Natural killer cell (primary cell): ENCODE results near the gene KDM1B. TPM values are rescaled to one million over a fixed set of nuclear protein-coding genes. Genes with fewer than 3 reads are reported as not detected.
A peak's percentile ranks its signal among the peaks of the same experiment; 100 is the strongest.

Experiments used
- ATAC-seq, 3 donors: fragments of 150-1000 bp in 2 of 3; fragments of 200-7000 bp in 1 of 3; cut with Tn5 transposase; 1 replicate in 1 of 3; 2 replicates in 2 of 3; pipeline ENCODE4 v1.10.0; 2021; ENCODE audit warnings: mild to moderate bottlenecking in 2 of 3, moderate library complexity in 2 of 3
- DNase-seq, 2 donors: peaks; one replicate each; pipeline versions ENCODE4 v3.0.0 to v3.0.0-alpha.2; 2013 to 2021; ENCODE audit warnings: mixed read lengths in 1 of 2
- H3K27ac ChIP-seq: one replicate; pipeline ENCODE4 v1.5.1; 2013; ENCODE audit warnings: mild to moderate bottlenecking, low read length
- H3K27me3 ChIP-seq: one replicate; pipeline ENCODE4 v1.6.1; 2013; ENCODE audit warnings: low read length; ENCODE audit not compliant: control insufficient read depth, insufficient read depth
- H3K36me3 ChIP-seq: one replicate; pipeline ENCODE4 v1.6.1; 2013; ENCODE audit warnings: low read length; ENCODE audit not compliant: control insufficient read depth, insufficient read depth
- H3K4me1 ChIP-seq: one replicate; pipeline ENCODE4 v1.6.1; 2013; ENCODE audit warnings: low read length; ENCODE audit not compliant: control insufficient read depth, insufficient read depth
- H3K4me3 ChIP-seq: one replicate; pipeline ENCODE4 v1.5.1; 2013; ENCODE audit warnings: low read length
- H3K9me3 ChIP-seq: one replicate; pipeline ENCODE4 v1.6.1; 2013; ENCODE audit warnings: low read length; ENCODE audit not compliant: control insufficient read depth, insufficient read depth
- H3K27ac Mint-ChIP-seq, 2 donors: one replicate each; pipeline ENCODE4 v1.8.0; 2022; ENCODE audit warnings: mild to moderate bottlenecking in 2 of 2, mixed read lengths in 2 of 2, moderate library complexity in 1 of 2
- H3K27me3 Mint-ChIP-seq, 2 donors: one replicate each; pipeline ENCODE4 v1.8.0; 2022; ENCODE audit warnings: low read depth in 2 of 2, mixed read lengths in 2 of 2
- H3K36me3 Mint-ChIP-seq: one replicate; pipeline ENCODE4 v1.8.0; 2022; ENCODE audit warnings: mixed read lengths
- H3K4me1 Mint-ChIP-seq, 2 donors: one replicate each; pipeline ENCODE4 v1.8.0; 2022; ENCODE audit warnings: mixed read lengths in 2 of 2
- H3K4me3 Mint-ChIP-seq: one replicate; pipeline ENCODE4 v1.8.0; 2022; ENCODE audit warnings: mild to moderate bottlenecking, moderate library complexity, mixed read lengths
- H3K9me3 Mint-ChIP-seq, 2 donors: one replicate each; pipeline ENCODE4 v1.8.0; 2022; ENCODE audit warnings: mixed read lengths in 2 of 2
- WGBS: methylation state at CpG from one replicate; pipeline ENCODE4 v1.1.7; 2013; ENCODE audit warnings: missing lambda C conversion rate; ENCODE audit not compliant: insufficient coverage; 5-methylcytosine and 5-hydroxymethylcytosine counted together
- intact Hi-C: fragments of 100-400 bp; cut with micrococcal nuclease; formaldehyde crosslinking; loops from one replicate; pipeline ENCODE4 v1.14.2; 2022
- total RNA-seq, 4 donors: library from RNA; stranded (reverse); fragments of 120-200 nt in 1 of 4; gene quantifications; one replicate each; pipeline versions ENCODE4 v1.2.3 to v1.2.4, GENCODE V29; 2013 to 2022
- TF ChIP-seq, protein P1 (sequence below): fragments of 200-600 bp; IDR thresholded peaks from one replicate; pipeline ENCODE4 v1.8.0; 2022; ENCODE audit warnings: antibody characterized with exemption

Gene KDM1B
- total RNA-seq, 3 donors from 2014 or later (not counting 1 experiment from before 2014, with no cell fraction given), result 12.7 to 13.3 (median 13.0) TPM

GRCh38 chr6:18121580-18122127 is 33.6 kb upstream of the KDM1B start:
- H3K27me3 ChIP-seq, result no peaks in the 10 kb centered on the region
- no peaks in the 10 kb centered on the region for H3K27me3 Mint-ChIP-seq
- WGBS, result 90% methylated on average over 19 of the region's 19 CpGs
- TF ChIP-seq, protein P1, sequence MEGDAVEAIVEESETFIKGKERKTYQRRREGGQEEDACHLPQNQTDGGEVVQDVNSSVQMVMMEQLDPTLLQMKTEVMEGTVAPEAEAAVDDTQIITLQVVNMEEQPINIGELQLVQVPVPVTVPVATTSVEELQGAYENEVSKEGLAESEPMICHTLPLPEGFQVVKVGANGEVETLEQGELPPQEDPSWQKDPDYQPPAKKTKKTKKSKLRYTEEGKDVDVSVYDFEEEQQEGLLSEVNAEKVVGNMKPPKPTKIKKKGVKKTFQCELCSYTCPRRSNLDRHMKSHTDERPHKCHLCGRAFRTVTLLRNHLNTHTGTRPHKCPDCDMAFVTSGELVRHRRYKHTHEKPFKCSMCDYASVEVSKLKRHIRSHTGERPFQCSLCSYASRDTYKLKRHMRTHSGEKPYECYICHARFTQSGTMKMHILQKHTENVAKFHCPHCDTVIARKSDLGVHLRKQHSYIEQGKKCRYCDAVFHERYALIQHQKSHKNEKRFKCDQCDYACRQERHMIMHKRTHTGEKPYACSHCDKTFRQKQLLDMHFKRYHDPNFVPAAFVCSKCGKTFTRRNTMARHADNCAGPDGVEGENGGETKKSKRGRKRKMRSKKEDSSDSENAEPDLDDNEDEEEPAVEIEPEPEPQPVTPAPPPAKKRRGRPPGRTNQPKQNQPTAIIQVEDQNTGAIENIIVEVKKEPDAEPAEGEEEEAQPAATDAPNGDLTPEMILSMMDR, result no peak
- peak overlapping the region; percentile 38 for H3K4me3 ChIP-seq
- H3K27ac Mint-ChIP-seq, result peak overlapping the region in 1 of 2 donors; percentile 90
- intact Hi-C loops, result loop anchor here (1.0 to 10.0 kb wide), 3 partner anchors 288 to 517 kb away; partner anchors contain the start of genes FAM8A1 and NUP153
- H3K9me3 Mint-ChIP-seq, result no peaks in the 10 kb centered on the region
- DNase-seq, result no peak
- H3K4me3 Mint-ChIP-seq, result peak overlapping the region; percentile 65
- H3K9me3 ChIP-seq, result no peaks in the 10 kb centered on the region
- H3K4me1 ChIP-seq, result peaks cover 13% of the 10 kb centered on the region
- no peaks in the 10 kb centered on the region for H3K36me3 ChIP-seq
- H3K36me3 Mint-ChIP-seq, result no peaks in the 10 kb centered on the region
- ATAC-seq, result no peak
- peaks cover 8 to 13% of the 10 kb centered on the region in 2 donors for H3K4me1 Mint-ChIP-seq
- no peak overlapping the region for H3K27ac ChIP-seq

DNA sequence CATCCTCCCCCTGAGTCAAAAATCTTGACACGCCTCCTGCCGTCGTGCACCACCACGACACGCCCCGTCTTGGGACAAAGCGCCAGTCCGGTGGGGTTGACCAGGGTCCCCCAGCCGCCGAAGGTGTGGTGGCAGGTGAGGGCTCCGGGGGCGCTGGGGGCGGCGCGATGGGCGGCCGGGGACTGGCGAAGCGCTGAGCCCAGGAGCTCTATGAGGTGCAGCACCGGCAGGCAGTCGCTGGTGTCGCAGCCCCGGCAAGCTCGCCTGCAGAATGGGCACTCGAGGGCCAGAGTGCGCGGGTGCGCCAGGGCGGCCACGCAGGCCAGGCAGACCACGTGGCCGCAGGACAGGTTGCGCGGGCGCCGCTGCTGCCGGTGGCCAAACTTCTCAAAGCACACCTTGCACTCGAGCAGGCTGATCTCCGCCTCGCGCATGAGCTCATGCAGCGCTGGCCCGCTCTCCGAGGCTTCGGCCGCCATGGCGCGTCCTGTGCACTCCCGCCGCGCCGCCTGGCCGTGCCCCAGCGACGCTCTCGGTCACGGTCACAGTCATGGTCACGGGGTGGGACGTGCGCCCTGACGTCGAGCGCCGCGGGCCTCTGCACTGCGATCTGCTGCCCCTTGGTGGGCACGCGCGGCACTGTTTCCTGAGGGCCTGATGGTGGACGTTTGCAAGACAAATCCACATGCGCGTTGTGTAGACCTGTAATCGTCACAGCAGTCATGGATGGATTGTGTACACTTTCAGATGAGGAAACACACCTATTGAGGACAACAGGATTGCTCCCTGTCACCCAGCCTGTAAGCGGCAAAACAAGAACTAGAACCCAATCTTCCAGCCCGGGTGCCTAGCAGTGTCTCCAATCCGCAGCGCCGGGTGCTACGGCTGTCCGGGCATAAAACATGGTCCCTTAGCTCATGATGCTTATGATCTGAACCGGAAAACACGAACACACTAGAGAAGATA is 32.8 kb upstream of the KDM1B start, which contains the start of gene NHLRC1:
Gene NHLRC1, minus strand, starts transcription at position 550 of the 966 bp plus-strand sequence. Its CDS starts 71 bp downstream, at position 479.
- Mint-ChIP-seq H3K4me1 (peaks cover 8 to 13% of the 10 kb centered on the region in 2 donors), H3K4me3 (peak within 1 kb of the TSS; percentile 91), H3K9me3 (no peaks in the 10 kb centered on the region), H3K27me3 (no peaks in the 10 kb centered on the region), H3K36me3 (no peaks in the 10 kb centered on the region), H3K27ac (peak within 1 kb of the TSS; percentile 43 to 90)
- no peaks in the 10 kb centered on the region for H3K27me3 ChIP-seq
- intact Hi-C loops, result loop anchor here (1.0 to 10.0 kb wide), 3 partner anchors 289 to 518 kb away; partner anchors contain the start of genes FAM8A1 and NUP153
- DNase-seq (peak; percentile 81 to 84), ATAC-seq (peak; percentile 99 to 100 (median 99))
- H3K4me1 ChIP-seq, result peaks cover 13% of the 10 kb centered on the region
- no peaks in the 10 kb centered on the region for H3K36me3 ChIP-seq
- TF ChIP-seq, protein P1, result peak; percentile 81
- H3K4me3 ChIP-seq, result peak within 1 kb of the TSS; percentile 38
- H3K9me3 ChIP-seq, result no peaks in the 10 kb centered on the region
- 22% methylated on average over 82 of the region's 82 CpGs for WGBS
- H3K27ac ChIP-seq, result no peak within 1 kb of the TSS

- no peak overlapping the region for H3K4me3 ChIP-seq
- peaks cover 11% of the 10 kb centered on the region for H3K36me3 ChIP-seq
- H3K4me1 ChIP-seq, result peaks cover 13% of the 10 kb centered on the region
- Mint-ChIP-seq H3K27me3 (no peaks in the 10 kb centered on the region), H3K4me1 (peaks cover 8 to 13% of the 10 kb centered on the region in 2 donors), H3K4me3 (no peak overlapping the region), H3K9me3 (no peaks in the 10 kb centered on the region), H3K27ac (no peak overlapping the region), H3K36me3 (no peaks in the 10 kb centered on the region)
- intact Hi-C loops, result loop anchor here (10.0 kb wide), 2 partner anchors 421 to 521 kb away; partner anchors contain the start of genes FAM8A1 and NUP153
- H3K27me3 ChIP-seq, result no peaks in the 10 kb centered on the region
- no peak overlapping the region for H3K27ac ChIP-seq
- no peak for ATAC-seq
- WGBS, result 90% methylated on average over 5 of the region's 5 CpGs
- H3K9me3 ChIP-seq, result no peaks in the 10 kb centered on the region
- TF ChIP-seq, protein P1, result no peak
- DNase-seq, result no peak
These were observed 29.1 kb upstream of the KDM1B start for GRCh38 chr6:18126121-18126520.
